GM21390 (cell line): Measurements from ENCODE around the gene SLC7A6.

Experiments used
- ATAC-seq: cut with Tn5 transposase; IDR thresholded peaks from one replicate; pipeline ENCODE4 v1.9.1; 2021; ENCODE audit not compliant: unreplicated experiment

SLC7A6 gene

GRCh38 chr16:68339214-68339613 lies 74.9 kb downstream of the SLC7A6 start:
- ATAC-seq = no peak

GRCh38 chr16:68342620-68343019 lies 78.3 kb downstream of the SLC7A6 start:
- ATAC-seq = no peak

GRCh38 chr16:68343137-68343536 lies 78.8 kb downstream of the SLC7A6 start:
- no peak for ATAC-seq

GRCh38 chr16:68344252-68344651 lies 79.9 kb downstream of the SLC7A6 start:
- no peak for ATAC-seq

GRCh38 chr16:68345351-68345810 lies 81.1 kb downstream of the SLC7A6 start:
- ATAC-seq = no peak

- no peak for ATAC-seq
These were observed 81.8 kb downstream of the SLC7A6 start for GRCh38 chr16:68345958-68346635.

- no peak for ATAC-seq
These were observed 82.7 kb downstream of the SLC7A6 start for GRCh38 chr16:68346892-68347480.

- ATAC-seq = no peak
These were observed 83.3 kb downstream of the SLC7A6 start for GRCh38 chr16:68347605-68348004.

GRCh38 chr16:68348639-68349445 lies 84.5 kb downstream of the SLC7A6 start:
- no peak for ATAC-seq

- no peak for ATAC-seq
These were observed 85.6 kb downstream of the SLC7A6 start for GRCh38 chr16:68349838-68350410.

GRCh38 chr16:68350813-68351350 lies 86.6 kb downstream of the SLC7A6 start:
- ATAC-seq = no peak
